HepG2 (cell line): Measurements from ENCODE around the gene THOC6. TPM values are rescaled to one million over a fixed set of nuclear protein-coding genes. Genes with fewer than 3 reads are reported as not detected.

Experiments used
- CBX2 ChIP-seq, 2 experiments: fragments of 200-600 bp in 1 of 2; sonication (generic); formaldehyde crosslinking in 1 of 2; IDR thresholded peaks; 2 replicates each; pipeline versions ENCODE4 v1.7.0 to v1.8.1; 2018 to 2022; ENCODE audit warnings: low read depth in 2 of 2, low read length in 1 of 2, mild to moderate bottlenecking in 1 of 2, missing genetic modification reagents in 1 of 2
- CENPX ChIP-seq: sonication (generic); formaldehyde crosslinking; IDR thresholded peaks from 2 replicates; pipeline ENCODE4 v1.9.0; 2021; ENCODE audit warnings: mild to moderate bottlenecking, missing genetic modification reagents, moderate library complexity
- DNMT3B ChIP-seq: conservative IDR thresholded peaks from 2 replicates; pipeline ENCODE4 v1.6.1; 2016; ENCODE audit warnings: missing biosample characterization, control low read depth
- ELF3 ChIP-seq: IDR thresholded peaks from 2 replicates; pipeline ENCODE4 v1.6.1; 2016; ENCODE audit warnings: missing genetic modification reagents, missing compliant biosample characterization
- ETV6 ChIP-seq: sonication (generic); formaldehyde crosslinking; conservative IDR thresholded peaks from 2 replicates; pipeline ENCODE4 v1.4.0; 2020; ENCODE audit warnings: missing genetic modification reagents
- GABPA ChIP-seq, 2 experiments: IDR thresholded peaks; 2 replicates each; pipeline ENCODE4 v1.6.1; 2011 to 2016; ENCODE audit warnings: low read depth in 2 of 2, low read length in 1 of 2, missing biosample characterization in 1 of 2, missing genetic modification characterization in 1 of 2
- GABPB1 ChIP-seq: IDR thresholded peaks from 2 replicates; pipeline ENCODE4 v1.6.1; 2016; ENCODE audit warnings: mild to moderate bottlenecking, missing genetic modification reagents, moderate library complexity, missing compliant biosample characterization
- HMG20B ChIP-seq: conservative IDR thresholded peaks from 2 replicates; pipeline ENCODE4 v1.6.1; 2016; ENCODE audit warnings: missing genetic modification reagents, missing compliant biosample characterization
- HOXD1 ChIP-seq: sonication (generic); formaldehyde crosslinking; IDR thresholded peaks from 2 replicates; pipeline ENCODE4 v1.5.0; 2020; ENCODE audit warnings: missing genetic modification reagents
- IRX3 ChIP-seq: sonication (generic); formaldehyde crosslinking; IDR thresholded peaks from 2 replicates; pipeline ENCODE4 v1.8.1; 2023; ENCODE audit warnings: mild to moderate bottlenecking, low read depth, missing genetic modification reagents, borderline replicate concordance
- PATZ1 ChIP-seq: sonication (generic); formaldehyde crosslinking; IDR thresholded peaks from 2 replicates; pipeline ENCODE4 v1.4.0; 2020; ENCODE audit warnings: missing genetic modification reagents
- SMARCC2 ChIP-seq: fragments of 450-650 bp; IDR thresholded peaks from 2 replicates; pipeline ENCODE4 v1.6.1; 2017; ENCODE audit warnings: antibody characterized with exemption, mild to moderate bottlenecking
- SOX5 ChIP-seq: IDR thresholded peaks from 2 replicates; pipeline ENCODE4 v1.6.1; 2016; ENCODE audit warnings: borderline replicate concordance
- TFDP2 ChIP-seq: sonication (generic); formaldehyde crosslinking; IDR thresholded peaks from 2 replicates; pipeline ENCODE4 v1.4.0; 2020; ENCODE audit warnings: missing genetic modification reagents
- ZFAT ChIP-seq: sonication (generic); formaldehyde crosslinking; conservative IDR thresholded peaks from 2 replicates; pipeline ENCODE4 v1.8.1; 2023; ENCODE audit warnings: missing genetic modification reagents, inconsistent platforms
- ZNF251 ChIP-seq: sonication (generic); formaldehyde crosslinking; IDR thresholded peaks from 2 replicates; pipeline ENCODE4 v1.9.0; 2021; ENCODE audit warnings: mild to moderate bottlenecking, missing genetic modification reagents
- ZNF460 ChIP-seq: sonication (generic); formaldehyde crosslinking; IDR thresholded peaks from 2 replicates; pipeline ENCODE4 v1.5.1; 2020; ENCODE audit warnings: missing genetic modification reagents, mild to moderate bottlenecking, borderline replicate concordance
- ZNF674 ChIP-seq: sonication (generic); formaldehyde crosslinking; IDR thresholded peaks from 2 replicates; pipeline ENCODE4 v1.5.0; 2020; ENCODE audit warnings: low read depth, mild to moderate bottlenecking, missing genetic modification reagents
- ZNF75D ChIP-seq: sonication (generic); formaldehyde crosslinking; IDR thresholded peaks from 2 replicates; pipeline ENCODE4 v1.8.1; 2023; ENCODE audit warnings: missing genetic modification reagents, mild to moderate bottlenecking, borderline replicate concordance
- ZNF83 ChIP-seq: sonication (generic); formaldehyde crosslinking; IDR thresholded peaks from 2 replicates; pipeline ENCODE4 v1.4.0; 2020; ENCODE audit warnings: missing genetic modification reagents, mild to moderate bottlenecking, borderline replicate concordance
- polyA plus RNA-seq, 8 experiments: library from polyadenylated mRNA; depleted of rRNA in 3 of 8; stranded (reverse) in 7 of 8; unstranded in 1 of 8; fragments of >200 nt; fragmentation: Illumina TruSeq in 4 of 8; extraction: Trizol in 4 of 8; gene quantifications; 2 replicates each; pipeline versions ENCODE4 v1.2.1 to v1.2.3, GENCODE V29; 2011 to 2016; ENCODE audit warnings: low read depth in 4 of 8, missing spikeins in 1 of 8, mixed read lengths in 1 of 8; ENCODE audit not compliant: insufficient read depth in 1 of 8
- total RNA-seq, 5 experiments: library from RNA; depleted of rRNA; stranded (reverse); fragments of >200 nt; fragmentation: Illumina TruSeq; extraction: Trizol; gene quantifications; 2 replicates each; pipeline ENCODE4 v1.2.3, GENCODE V29; 2016; ENCODE audit warnings: low read depth in 1 of 5
- TF ChIP-seq, protein P1 (sequence below): IDR thresholded peaks from 2 replicates; pipeline ENCODE4 v1.6.1; 2016; ENCODE audit warnings: mild to moderate bottlenecking
- TF ChIP-seq, protein P2 (sequence below): sonication (generic); formaldehyde crosslinking; IDR thresholded peaks from 2 replicates; pipeline ENCODE4 v1.4.0; 2020; ENCODE audit warnings: missing genetic modification reagents, borderline replicate concordance

The THOC6 gene
- total and polyA plus RNA-seq, 2 of the 13 experiments (the other 11 are each of a cell fraction or from before 2014, with no cell fraction given), result 32.1 to 37.0 TPM

DNA sequence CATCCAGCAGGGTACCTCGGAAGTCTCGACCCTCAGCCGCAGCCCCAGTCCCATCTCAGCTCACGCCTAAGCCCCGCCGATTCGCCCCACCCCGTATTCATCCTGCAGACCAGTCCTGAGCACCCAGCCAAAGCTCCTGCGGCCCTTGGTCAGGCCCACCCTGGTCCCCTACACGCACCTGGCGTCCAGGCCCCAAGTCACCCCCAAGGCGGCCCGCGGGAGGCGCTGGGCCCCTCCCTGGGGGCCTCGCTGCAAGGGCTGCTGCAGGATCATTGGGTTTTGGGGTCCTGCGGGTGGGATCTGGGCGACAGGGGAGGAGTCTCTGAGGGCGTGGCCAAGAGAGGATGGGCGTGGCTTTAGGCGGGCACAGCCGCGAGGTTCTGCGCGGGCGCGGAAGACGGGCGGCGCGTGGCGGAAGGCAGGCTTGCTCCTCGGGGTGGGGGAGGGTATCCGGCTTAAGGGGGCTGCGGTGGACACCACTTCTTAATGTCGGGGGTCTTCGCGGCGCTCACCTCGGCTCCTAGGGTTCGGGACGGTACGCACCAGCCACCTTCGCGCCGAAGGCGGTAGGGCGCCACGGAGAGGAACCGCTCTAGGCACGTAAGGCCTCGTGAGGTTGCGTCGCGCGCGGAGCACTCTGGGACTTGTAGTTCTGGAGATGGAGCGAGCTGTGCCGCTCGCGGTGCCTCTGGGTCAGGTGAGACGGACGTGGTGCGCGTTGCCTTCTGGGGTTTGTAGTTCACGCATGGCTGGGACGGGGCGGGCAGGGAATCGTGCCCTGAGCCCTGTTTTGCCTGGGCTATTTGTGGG lies at the start of gene THOC6, which contains the start of gene HCFC1R1 (continued):
- TF ChIP-seq ELF3 (peak; percentile 83), ZNF251 (CRISPR knock-in tag) (no peak), ZNF75D (CRISPR knock-in tag) (no peak), ETV6 (CRISPR knock-in tag) (0 out of 2 replicates have a peak, but pooled peaks have one; percentile 46), IRX3 (CRISPR knock-in tag) (peak; percentile 86; the same call in 1 of the 2 replicates), TFDP2 (peak; percentile 90), HMG20B (CRISPR knock-in tag) (no peak), DNMT3B (no peak), GABPB1 (peak; percentile 95), ZNF460 (CRISPR knock-in tag) (no peak), ZNF83 (CRISPR knock-in tag) (0 out of 2 replicates have a peak, but pooled peaks have one; percentile 51), GABPA (IDR thresholded peaks at IDR 0.05; ENCODE audit: low read depth, low read length) (peak; percentile 59), GABPA (CRISPR knock-in tag; IDR thresholded peaks at IDR 0.05; ENCODE audit: low read depth) (peak; percentile 89), CENPX (no peak), ZNF674 (CRISPR knock-in tag) (no peak), SMARCC2 (no peak), HOXD1 (CRISPR knock-in tag) (0 out of 2 replicates have a peak, but pooled peaks have one; percentile 34), SOX5 (CRISPR knock-in tag) (peak; percentile 44; the same call in 1 of the 2 replicates), CBX2 (IDR thresholded peaks at IDR 0.05; ENCODE audit: low read depth, low read length) (no peak), CBX2 (CRISPR knock-in tag; IDR thresholded peaks at IDR 0.05; ENCODE audit: low read depth) (no peak), PATZ1 (CRISPR knock-in tag) (peak; percentile 8; the same call in 1 of the 2 replicates), ZFAT (CRISPR knock-in tag) (no peak)
- TF ChIP-seq, protein P1, sequence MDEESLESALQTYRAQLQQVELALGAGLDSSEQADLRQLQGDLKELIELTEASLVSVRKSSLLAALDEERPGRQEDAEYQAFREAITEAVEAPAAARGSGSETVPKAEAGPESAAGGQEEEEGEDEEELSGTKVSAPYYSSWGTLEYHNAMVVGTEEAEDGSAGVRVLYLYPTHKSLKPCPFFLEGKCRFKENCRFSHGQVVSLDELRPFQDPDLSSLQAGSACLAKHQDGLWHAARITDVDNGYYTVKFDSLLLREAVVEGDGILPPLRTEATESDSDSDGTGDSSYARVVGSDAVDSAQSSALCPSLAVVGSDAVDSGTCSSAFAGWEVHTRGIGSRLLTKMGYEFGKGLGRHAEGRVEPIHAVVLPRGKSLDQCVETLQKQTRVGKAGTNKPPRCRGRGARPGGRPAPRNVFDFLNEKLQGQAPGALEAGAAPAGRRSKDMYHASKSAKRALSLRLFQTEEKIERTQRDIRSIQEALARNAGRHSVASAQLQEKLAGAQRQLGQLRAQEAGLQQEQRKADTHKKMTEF, result peak; percentile 94
- TF ChIP-seq, protein P2, sequence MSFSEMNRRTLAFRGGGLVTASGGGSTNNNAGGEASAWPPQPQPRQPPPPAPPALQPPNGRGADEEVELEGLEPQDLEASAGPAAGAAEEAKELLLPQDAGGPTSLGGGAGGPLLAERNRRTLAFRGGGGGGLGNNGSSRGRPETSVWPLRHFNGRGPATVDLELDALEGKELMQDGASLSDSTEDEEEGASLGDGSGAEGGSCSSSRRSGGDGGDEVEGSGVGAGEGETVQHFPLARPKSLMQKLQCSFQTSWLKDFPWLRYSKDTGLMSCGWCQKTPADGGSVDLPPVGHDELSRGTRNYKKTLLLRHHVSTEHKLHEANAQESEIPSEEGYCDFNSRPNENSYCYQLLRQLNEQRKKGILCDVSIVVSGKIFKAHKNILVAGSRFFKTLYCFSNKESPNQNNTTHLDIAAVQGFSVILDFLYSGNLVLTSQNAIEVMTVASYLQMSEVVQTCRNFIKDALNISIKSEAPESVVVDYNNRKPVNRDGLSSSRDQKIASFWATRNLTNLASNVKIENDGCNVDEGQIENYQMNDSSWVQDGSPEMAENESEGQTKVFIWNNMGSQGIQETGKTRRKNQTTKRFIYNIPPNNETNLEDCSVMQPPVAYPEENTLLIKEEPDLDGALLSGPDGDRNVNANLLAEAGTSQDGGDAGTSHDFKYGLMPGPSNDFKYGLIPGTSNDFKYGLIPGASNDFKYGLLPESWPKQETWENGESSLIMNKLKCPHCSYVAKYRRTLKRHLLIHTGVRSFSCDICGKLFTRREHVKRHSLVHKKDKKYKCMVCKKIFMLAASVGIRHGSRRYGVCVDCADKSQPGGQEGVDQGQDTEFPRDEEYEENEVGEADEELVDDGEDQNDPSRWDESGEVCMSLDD, result peak; percentile 58; the same call in 1 of the 2 replicates
